Measurements from ENCODE around the gene CD160.
"Not testable (repeated sequence)": the region's sequence is repeated elsewhere in the genome, so short reads cannot be mapped to it uniquely, and the experiment has no call there.

CD160 gene, protein sequence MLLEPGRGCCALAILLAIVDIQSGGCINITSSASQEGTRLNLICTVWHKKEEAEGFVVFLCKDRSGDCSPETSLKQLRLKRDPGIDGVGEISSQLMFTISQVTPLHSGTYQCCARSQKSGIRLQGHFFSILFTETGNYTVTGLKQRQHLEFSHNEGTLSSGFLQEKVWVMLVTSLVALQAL

DNA sequence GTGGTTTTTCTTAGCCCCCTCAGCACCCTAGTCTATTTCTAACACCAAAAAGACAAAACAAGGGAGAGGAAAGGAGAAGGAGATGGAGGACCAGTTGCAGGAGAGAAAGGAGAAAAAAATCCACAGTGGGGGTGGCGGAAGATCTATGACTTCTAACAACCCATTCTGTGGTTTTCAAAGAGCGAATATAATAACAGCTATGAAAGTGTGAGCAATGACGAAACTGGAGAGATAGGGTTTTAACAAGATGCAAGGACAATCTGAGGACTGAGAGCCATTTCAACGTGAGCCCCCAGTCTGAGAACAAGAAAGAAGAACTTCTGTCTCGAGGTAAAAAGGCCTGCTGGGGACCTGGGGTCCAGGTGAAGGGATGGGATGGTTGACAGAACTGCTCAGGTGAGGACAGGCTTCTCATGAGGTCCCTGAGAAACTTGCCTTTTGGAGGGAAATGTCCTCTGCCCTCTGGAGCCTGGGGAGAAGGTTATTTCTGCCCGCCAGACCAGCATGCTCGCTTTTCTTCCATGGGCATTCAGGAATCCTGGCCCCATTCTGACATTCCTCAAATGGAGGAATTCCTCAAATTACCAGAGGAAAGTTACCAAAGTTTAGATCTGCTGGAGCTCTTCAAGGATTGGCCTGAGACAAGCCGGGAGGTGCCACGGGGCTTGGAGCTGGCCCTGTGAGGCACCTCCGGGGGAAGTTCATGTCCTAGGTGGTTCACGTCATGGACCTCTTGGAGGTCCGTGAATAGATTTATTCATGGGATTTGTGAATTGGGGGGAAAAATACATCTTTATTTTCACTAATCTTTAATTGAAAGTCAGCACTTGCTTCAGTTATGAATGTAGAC lies at the start of gene CD160:
CD160 (plus strand) TSS at position 270 of the 850 bp plus-strand sequence. CDS start 8,829 bp downstream, outside the sequence.
- H3K4me1 ChIP-seq (ENCODE audit: insufficient read depth, low read length): peaks cover 6% of the 10 kb centered on the region; the same call in 1 of the 2 replicates
- no peaks in the 10 kb centered on the region for H3K36me3 ChIP-seq (ENCODE audit: insufficient read depth, low read length)
- no peaks in the 10 kb centered on the region for H3K9me3 ChIP-seq (ENCODE audit: control insufficient read depth, insufficient read depth, low read length)
- no peak within 1 kb of the TSS for H3K9ac ChIP-seq (ENCODE audit: low read depth, low read length)

DNA sequence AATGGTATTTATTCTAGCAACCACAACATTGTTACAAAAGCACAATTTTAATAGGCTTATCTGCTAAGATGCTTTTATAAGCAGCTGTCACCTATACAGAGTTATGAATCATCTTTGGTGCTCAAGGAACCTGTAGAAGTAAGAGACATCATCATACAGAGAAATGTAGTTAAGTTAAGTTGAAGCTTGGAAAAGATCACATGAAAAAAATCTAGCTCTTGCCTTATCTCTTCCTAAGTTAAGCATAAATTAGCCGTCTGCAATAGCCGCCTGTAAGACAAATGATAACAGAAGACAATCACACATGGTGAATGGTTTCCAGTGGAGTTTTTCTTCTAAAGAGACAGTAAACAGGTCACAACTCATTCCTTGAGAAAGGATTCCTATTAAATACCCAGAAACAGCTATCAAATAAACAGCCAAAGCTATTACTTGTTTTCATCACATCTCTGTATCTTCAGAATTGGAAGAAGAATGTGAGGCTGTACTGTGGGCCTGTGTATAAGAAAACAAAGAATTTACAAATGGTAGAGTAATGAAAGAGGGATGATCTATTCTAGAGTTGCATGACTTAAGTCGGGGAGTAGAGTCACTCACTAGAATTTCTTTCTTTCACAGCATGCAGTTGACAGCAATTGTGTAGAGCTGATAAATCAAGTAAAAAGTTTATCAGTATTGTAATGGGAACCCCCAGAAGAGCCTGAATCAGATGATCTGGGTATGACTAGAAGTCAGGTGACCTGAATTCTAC lies 48.1 kb upstream of the CD160 start:
- H3K9ac ChIP-seq (ENCODE audit: low read depth, low read length); H3K9me3 ChIP-seq (ENCODE audit: control insufficient read depth, insufficient read depth, low read length); H3K36me3 ChIP-seq (ENCODE audit: insufficient read depth, low read length); H3K4me1 ChIP-seq (ENCODE audit: insufficient read depth, low read length): not testable (repeated sequence)

DNA sequence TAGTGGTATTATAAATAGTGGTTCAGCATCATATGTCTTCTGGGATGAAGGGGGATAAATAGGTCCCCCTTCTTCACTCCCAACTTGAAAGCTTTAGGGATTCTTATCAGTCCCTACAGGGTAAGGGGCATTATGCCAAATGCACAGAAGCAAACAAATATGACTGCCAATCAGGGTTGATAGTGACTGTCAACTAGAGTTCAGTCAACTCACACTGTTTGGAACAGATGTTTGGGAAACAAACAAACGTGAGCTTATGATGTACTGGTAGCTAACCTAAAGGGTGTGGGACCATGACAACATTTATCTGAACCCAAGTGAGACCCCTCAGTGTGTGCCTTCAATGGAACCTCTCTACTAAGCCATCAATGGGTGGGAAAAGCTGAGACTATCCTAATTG lies 46.1 kb upstream of the CD160 start:
- H3K9ac ChIP-seq (ENCODE audit: low read depth, low read length); H3K4me1 ChIP-seq (ENCODE audit: insufficient read depth, low read length); H3K9me3 ChIP-seq (ENCODE audit: control insufficient read depth, insufficient read depth, low read length); H3K36me3 ChIP-seq (ENCODE audit: insufficient read depth, low read length): not testable (repeated sequence)

DNA sequence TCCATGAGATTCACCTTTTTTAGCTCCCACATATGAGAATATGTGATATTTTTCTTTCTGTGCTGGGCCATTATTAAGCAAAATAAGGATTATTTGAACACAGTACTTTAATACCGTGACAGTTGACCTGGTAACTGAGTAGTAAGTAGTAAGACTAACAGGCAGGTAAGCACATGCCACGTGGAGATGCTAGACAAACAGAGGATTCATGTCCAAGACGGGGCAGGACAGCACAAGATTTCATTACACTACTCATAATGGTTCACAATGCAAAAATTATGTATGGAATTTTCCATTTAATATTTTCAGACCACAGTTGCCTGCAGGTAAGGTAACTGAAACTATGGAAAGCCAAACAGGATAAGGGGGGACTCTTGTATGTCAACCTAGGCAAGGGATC lies 34.4 kb upstream of the CD160 start:
- not testable (repeated sequence) for H3K36me3 ChIP-seq (ENCODE audit: insufficient read depth, low read length); H3K9me3 ChIP-seq (ENCODE audit: control insufficient read depth, insufficient read depth, low read length); H3K4me1 ChIP-seq (ENCODE audit: insufficient read depth, low read length); H3K9ac ChIP-seq (ENCODE audit: low read depth, low read length)

DNA sequence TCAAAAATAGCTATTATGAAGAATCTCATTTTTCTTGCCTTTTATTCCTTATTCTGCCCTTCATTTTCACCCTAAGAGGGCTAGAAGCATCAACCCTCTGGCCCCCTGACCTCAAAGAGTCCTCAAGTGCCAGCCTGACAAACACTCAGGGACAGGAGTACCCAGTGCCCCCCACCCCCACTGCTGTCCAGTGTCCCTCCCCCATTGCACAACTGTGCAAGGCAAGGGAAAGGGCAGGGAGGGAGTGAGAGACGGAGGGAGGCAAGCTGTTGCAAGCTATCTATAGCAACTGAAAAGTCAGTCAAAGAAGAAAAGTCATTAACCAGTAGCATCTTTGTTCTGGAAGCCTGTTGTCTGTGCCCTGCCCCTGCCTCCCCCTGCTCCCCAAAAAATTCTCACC lies 33.2 kb upstream of the CD160 start:
- H3K4me1 ChIP-seq (ENCODE audit: insufficient read depth, low read length); H3K9ac ChIP-seq (ENCODE audit: low read depth, low read length); H3K36me3 ChIP-seq (ENCODE audit: insufficient read depth, low read length); H3K9me3 ChIP-seq (ENCODE audit: control insufficient read depth, insufficient read depth, low read length): not testable (repeated sequence)

DNA sequence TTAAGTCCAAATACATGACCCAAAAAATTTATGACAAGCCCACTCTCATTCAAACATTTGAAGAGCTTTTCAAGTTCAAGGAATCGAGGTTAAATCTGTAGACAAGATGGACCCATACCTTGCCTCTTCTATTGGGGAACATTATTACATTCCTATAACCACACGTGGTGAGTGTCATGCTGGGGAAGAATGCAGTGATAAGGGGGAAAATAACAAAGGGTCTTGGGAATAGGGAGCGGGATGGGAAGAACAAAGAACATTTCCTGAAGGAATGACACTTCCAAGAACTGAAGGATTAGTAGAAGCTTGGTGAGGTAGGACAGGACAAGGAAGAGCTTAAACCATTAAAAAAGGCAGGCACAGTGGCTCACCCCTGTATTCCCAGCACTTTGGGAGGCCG lies 31.0 kb upstream of the CD160 start:
- Histone ChIP-seq H3K9me3 (ENCODE audit: control insufficient read depth, insufficient read depth, low read length) (no peaks in the 10 kb centered on the region), H3K4me1 (ENCODE audit: insufficient read depth, low read length) (no peaks in the 10 kb centered on the region), H3K36me3 (ENCODE audit: insufficient read depth, low read length) (no peaks in the 10 kb centered on the region), H3K9ac (ENCODE audit: low read depth, low read length) (no peak overlapping the region)

DNA sequence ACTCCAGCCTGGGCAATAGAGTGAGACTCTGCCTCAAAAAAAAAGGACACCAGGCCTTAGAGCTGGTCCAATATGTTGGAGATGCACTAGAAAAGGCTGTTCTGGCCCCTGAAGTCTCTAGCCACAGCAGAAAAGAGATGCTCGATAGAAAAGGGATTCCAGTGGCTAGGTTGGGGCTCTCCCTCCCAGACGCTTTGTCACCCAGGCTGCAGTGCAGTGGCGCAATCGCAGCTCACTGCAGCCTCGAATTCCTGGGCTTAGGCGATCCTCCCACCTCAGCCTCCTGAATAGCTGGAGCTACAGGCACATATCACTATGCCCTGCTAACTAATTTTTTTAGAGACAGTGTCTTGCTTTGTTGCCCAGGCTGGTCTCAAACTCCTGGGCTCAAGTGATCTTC lies 30.4 kb upstream of the CD160 start:
- Histone ChIP-seq H3K4me1 (ENCODE audit: insufficient read depth, low read length) (no peaks in the 10 kb centered on the region), H3K9me3 (ENCODE audit: control insufficient read depth, insufficient read depth, low read length) (no peaks in the 10 kb centered on the region)

DNA sequence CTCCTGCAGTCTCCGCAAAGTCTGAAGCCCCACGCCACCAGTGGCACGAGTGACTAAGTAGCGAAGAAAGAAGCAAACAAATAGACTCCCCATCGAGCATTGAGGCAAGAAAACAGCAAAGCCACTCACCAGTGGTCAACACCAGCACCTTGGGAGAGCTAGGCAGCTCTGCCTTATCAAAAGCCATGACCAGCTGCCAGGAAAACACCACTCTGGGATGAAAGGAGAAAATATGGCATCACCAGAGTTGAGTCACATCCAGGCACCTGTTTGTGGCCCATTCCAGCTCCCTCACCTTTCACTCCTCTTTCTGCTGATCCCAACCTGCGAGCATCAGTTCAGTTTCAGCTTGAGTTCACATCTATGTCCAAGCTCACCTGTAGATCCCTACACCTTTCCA lies 29.4 kb upstream of the CD160 start:
- no peak overlapping the region for H3K9ac ChIP-seq (ENCODE audit: low read depth, low read length)
- H3K9me3 ChIP-seq (ENCODE audit: control insufficient read depth, insufficient read depth, low read length): no peaks in the 10 kb centered on the region
- H3K36me3 ChIP-seq (ENCODE audit: insufficient read depth, low read length): no peaks in the 10 kb centered on the region
- no peaks in the 10 kb centered on the region for H3K4me1 ChIP-seq (ENCODE audit: insufficient read depth, low read length)

More for the DNA sequence above, 30.4 kb upstream of the CD160 start:
- Histone ChIP-seq H3K36me3 (ENCODE audit: insufficient read depth, low read length) (no peaks in the 10 kb centered on the region), H3K9ac (ENCODE audit: low read depth, low read length) (no peak overlapping the region)

DNA sequence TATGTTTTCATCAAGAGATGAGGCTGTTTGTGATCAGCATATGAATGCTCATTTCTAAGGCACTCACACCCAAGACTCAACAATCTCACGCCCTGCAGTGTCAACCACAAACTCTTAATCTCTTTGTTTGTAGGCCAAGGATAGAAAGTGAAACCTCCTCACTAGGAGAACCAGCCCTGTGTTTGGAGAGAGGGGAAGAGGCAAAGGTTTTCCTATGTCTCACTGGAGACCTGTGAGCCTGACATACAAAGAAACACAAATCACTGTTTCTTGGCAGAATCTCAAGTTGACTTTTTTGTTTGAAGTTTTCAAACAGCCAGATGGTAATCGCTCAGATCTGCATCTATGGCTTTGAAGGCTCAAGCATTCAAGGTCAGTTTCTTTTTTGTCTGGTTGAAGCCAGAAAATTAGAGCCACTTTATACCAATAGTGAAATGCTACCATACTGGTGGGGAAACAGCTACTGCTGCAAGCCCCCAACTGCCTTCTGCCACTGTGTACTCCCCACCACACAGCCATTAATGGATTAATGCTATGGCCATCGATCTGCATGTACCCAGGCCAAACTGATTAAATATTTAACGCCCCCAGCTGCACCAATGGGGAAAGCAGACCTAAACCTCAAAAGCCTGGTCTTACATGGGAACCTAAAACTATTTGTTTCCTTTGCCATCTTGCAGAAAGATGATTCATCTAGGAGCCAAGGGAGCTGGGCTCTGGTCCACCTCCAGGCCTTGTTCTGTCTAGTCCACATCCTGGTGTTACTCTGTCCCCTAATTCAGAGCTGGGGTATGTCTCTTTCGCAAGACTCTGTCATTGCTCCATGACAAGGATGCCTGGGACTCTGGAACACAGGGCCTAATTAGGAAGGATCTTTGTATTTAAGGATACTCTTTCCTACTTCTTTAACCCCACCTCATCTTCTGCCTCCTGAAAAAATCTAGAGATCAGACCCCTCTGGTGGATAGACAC lies 28.4 kb upstream of the CD160 start:
- Histone ChIP-seq H3K36me3 (ENCODE audit: insufficient read depth, low read length) (no peaks in the 10 kb centered on the region), H3K9ac (ENCODE audit: low read depth, low read length) (no peak overlapping the region), H3K4me1 (ENCODE audit: insufficient read depth, low read length) (no peaks in the 10 kb centered on the region), H3K9me3 (ENCODE audit: control insufficient read depth, insufficient read depth, low read length) (no peaks in the 10 kb centered on the region)

DNA sequence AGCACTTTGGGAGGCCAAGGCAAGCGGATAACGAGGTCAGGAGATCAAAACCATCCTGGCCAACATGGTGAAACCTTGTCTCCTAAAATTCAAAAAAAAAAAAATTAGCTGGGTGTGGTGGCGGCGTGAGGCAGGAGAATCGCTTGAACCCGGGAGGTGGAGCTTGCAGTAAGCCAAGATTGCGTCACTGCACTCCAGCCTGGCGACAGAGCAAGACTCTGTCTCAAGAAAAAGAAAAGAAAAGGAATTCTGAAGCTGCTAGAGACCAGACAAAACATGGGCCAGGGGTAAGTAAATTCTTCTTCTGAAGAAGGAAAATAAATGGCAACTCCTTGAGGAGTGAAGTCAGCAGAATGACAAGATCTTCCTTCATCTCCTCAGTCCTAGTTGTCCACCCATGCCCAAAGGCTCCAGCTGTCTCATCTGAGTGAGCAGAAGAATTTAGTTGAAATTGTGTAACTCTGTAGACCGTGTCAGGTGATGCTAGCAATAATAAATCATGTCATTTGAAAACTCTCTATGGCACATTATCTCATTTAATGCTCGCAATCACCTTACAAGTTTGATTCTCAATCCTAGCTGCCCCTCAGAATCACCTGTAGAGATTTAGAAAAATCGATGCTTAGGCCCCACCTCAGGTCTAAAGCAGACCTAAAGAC lies 26.4 kb upstream of the CD160 start:
- no peak overlapping the region for H3K9ac ChIP-seq (ENCODE audit: low read depth, low read length)
- no peaks in the 10 kb centered on the region for H3K9me3 ChIP-seq (ENCODE audit: control insufficient read depth, insufficient read depth, low read length)
- no peaks in the 10 kb centered on the region for H3K4me1 ChIP-seq (ENCODE audit: insufficient read depth, low read length)
- no peaks in the 10 kb centered on the region for H3K36me3 ChIP-seq (ENCODE audit: insufficient read depth, low read length)

DNA sequence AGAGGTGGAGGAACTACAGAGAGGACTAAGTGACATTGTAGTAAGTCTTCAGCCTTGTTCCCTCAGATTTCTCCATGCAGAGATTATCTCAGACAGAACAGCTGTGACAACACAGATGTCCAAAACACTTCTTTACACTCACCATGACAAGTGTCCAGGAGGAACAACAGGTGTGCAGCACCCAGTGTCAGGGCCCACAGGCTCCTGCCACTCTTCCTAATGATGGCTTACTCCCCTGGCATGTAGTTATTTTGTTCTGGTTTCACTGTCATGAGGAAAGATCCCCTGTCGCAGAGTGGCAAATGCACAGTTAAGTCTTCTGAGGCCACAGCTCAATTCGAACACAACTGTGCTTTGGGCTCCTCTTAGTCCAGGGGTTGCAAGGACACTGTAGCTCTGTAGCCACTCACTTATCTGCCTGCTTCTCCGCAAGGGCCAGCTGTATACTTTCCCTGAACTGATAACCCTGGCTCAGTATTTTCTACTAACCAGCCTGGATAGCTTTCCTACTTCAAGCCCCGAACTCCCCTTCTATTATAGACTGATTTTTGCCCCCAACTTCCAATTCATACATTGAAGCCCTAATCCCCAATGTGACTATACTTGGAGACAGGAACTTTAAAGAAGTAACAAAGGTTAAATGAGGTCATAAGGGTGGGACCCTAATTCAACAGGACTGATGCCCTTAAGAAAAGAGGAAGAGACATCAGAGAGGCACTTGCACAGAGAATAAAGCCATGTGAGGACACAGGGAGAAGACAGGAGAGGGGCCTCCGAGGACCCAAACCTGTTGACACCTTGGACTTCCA lies 23.3 kb upstream of the CD160 start:
- Histone ChIP-seq H3K36me3 (ENCODE audit: insufficient read depth, low read length) (no peaks in the 10 kb centered on the region), H3K9me3 (ENCODE audit: control insufficient read depth, insufficient read depth, low read length) (no peaks in the 10 kb centered on the region), H3K4me1 (ENCODE audit: insufficient read depth, low read length) (no peaks in the 10 kb centered on the region), H3K9ac (ENCODE audit: low read depth, low read length) (no peak overlapping the region)

DNA sequence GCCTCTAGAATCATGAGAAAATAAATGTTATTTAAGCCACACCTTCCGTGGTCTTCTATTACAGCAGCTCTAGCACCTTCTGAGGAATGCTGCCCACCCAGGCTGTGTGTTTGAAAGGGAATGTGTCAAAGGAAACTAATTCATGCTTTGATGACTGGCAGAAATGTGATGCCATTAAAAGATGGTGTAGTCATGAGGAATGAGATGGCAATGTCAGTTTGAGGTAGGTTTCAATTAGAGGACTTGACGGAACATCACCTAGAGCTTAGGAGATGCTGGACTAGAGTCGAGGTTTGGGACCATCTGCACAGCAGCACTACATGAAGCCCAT lies 22.7 kb upstream of the CD160 start:
- Histone ChIP-seq H3K9me3 (ENCODE audit: control insufficient read depth, insufficient read depth, low read length) (no peaks in the 10 kb centered on the region), H3K4me1 (ENCODE audit: insufficient read depth, low read length) (no peaks in the 10 kb centered on the region), H3K36me3 (ENCODE audit: insufficient read depth, low read length) (no peaks in the 10 kb centered on the region), H3K9ac (ENCODE audit: low read depth, low read length) (no peak overlapping the region)

DNA sequence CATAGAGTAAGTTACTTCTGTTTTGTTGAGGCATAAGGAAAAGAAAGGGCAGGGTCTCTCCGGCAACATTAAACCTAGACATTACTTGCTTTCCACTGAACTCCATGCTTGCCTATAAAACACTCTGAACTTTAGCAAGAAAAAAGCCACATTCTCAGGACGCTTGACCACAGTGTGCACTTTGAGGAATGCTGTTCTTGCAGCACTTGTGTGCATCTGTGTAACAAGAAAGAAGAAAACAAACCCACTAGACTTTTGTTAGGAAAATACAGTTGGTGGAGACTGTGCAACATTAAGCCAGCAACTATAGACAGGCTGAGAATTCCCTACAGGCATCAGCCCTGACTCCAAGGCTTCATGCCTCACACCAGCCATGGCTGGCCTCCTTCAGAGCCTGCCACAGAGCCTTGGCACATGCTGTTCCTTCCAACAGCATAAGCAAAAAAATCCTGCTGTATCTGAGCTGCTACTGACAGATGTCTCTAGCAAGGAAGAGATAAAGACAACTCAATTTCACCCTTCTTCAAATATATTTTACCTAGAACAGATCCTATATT lies 17.9 kb upstream of the CD160 start:
- Histone ChIP-seq H3K9me3 (ENCODE audit: control insufficient read depth, insufficient read depth, low read length) (no peaks in the 10 kb centered on the region), H3K36me3 (ENCODE audit: insufficient read depth, low read length) (no peaks in the 10 kb centered on the region), H3K4me1 (ENCODE audit: insufficient read depth, low read length) (no peaks in the 10 kb centered on the region), H3K9ac (ENCODE audit: low read depth, low read length) (no peak overlapping the region)

Data from ES-I3 (cell line).